Trophoblast cell (in vitro differentiated cells and primary cell): ENCODE results near the gene PLEKHA3.

ENCODE experiments used
- DNase-seq, 2 donors: peaks; one replicate each; pipeline ENCODE4 v3.0.0-alpha.2; 2016
- H2AFZ ChIP-seq: 2 replicates; pipeline ENCODE4 v1.6.1; 2013; ENCODE audit warnings: low read length, moderate library complexity, mild to moderate bottlenecking; ENCODE audit not compliant: insufficient read depth, poor library complexity
- H2AK5ac ChIP-seq: 2 replicates; pipeline ENCODE4 v1.6.1; 2013; ENCODE audit warnings: mild to moderate bottlenecking, low read length
- H2BK120ac ChIP-seq: 2 replicates; pipeline ENCODE4 v1.6.1; 2013; ENCODE audit warnings: low read length, mild to moderate bottlenecking, moderate library complexity; ENCODE audit not compliant: insufficient read depth, poor library complexity
- H2BK12ac ChIP-seq: 2 replicates; pipeline ENCODE4 v1.6.1; 2013; ENCODE audit warnings: mild to moderate bottlenecking, low read length, moderate library complexity
- H2BK5ac ChIP-seq: 2 replicates; pipeline ENCODE4 v1.6.1; 2013; ENCODE audit warnings: low read length, low read depth, moderate library complexity, mild to moderate bottlenecking; ENCODE audit not compliant: poor library complexity
- H3K14ac ChIP-seq: 2 replicates; pipeline ENCODE4 v1.6.1; 2013; ENCODE audit warnings: mild to moderate bottlenecking, low read length
- H3K18ac ChIP-seq: 2 replicates; pipeline ENCODE4 v1.6.1; 2013; ENCODE audit warnings: mild to moderate bottlenecking, low read length
- H3K23ac ChIP-seq: 2 replicates; pipeline ENCODE4 v1.6.1; 2013; ENCODE audit warnings: low read length
- H3K27ac ChIP-seq: 2 replicates; pipeline ENCODE4 v1.5.1; 2013; ENCODE audit warnings: low read depth, mild to moderate bottlenecking, inconsistent platforms, low read length, moderate library complexity
- H3K27me3 ChIP-seq: 2 replicates; pipeline ENCODE4 v1.6.1; 2013; ENCODE audit warnings: inconsistent platforms, mild to moderate bottlenecking, low read length, moderate library complexity; ENCODE audit not compliant: insufficient read depth
- H3K36me3 ChIP-seq, 2 experiments: 1 replicate in 1 of 2; 2 replicates in 1 of 2; pipeline ENCODE4 v1.6.1; 2013; ENCODE audit warnings: low read length in 2 of 2, mild to moderate bottlenecking in 2 of 2, moderate library complexity in 1 of 2; ENCODE audit not compliant: insufficient read depth in 2 of 2, control insufficient read depth in 1 of 2
- H3K4ac ChIP-seq: 2 replicates; pipeline ENCODE4 v1.6.1; 2013; ENCODE audit warnings: low read depth, mild to moderate bottlenecking, low read length, moderate library complexity
- H3K4me1 ChIP-seq, 2 experiments: 1 replicate in 1 of 2; 2 replicates in 1 of 2; pipeline ENCODE4 v1.6.1; 2013; ENCODE audit warnings: low read length in 2 of 2, mild to moderate bottlenecking in 2 of 2, moderate library complexity in 1 of 2; ENCODE audit not compliant: insufficient read depth in 2 of 2, control insufficient read depth in 1 of 2
- H3K4me2 ChIP-seq: 2 replicates; pipeline ENCODE4 v1.6.1; 2013; ENCODE audit warnings: inconsistent platforms, mild to moderate bottlenecking, low read length, moderate library complexity
- H3K4me3 ChIP-seq: 2 replicates; pipeline ENCODE4 v1.5.1; 2013; ENCODE audit warnings: mild to moderate bottlenecking, low read depth, low read length, inconsistent platforms
- H3K79me1 ChIP-seq: one replicate; pipeline ENCODE4 v1.6.1; 2013; ENCODE audit warnings: low read length
- H3K79me2 ChIP-seq: 2 replicates; pipeline ENCODE4 v1.6.1; 2013; ENCODE audit warnings: low read length, mild to moderate bottlenecking; ENCODE audit not compliant: control insufficient read depth, insufficient read depth, poor library complexity
- H3K9ac ChIP-seq: 2 replicates; pipeline ENCODE4 v1.6.1; 2013; ENCODE audit warnings: mild to moderate bottlenecking, low read length
- H3K9me3 ChIP-seq: 2 replicates; pipeline ENCODE4 v1.6.1; 2013; ENCODE audit warnings: low read depth, mild to moderate bottlenecking, control low read depth, inconsistent platforms, low read length; ENCODE audit not compliant: insufficient read depth
- H4K12ac ChIP-seq: 2 replicates; pipeline ENCODE4 v1.6.1; 2013; ENCODE audit warnings: low read depth, mild to moderate bottlenecking, low read length, moderate library complexity
- H4K8ac ChIP-seq: 2 replicates; pipeline ENCODE4 v1.6.1; 2013; ENCODE audit warnings: low read depth, mild to moderate bottlenecking, low read length, moderate library complexity
- H4K91ac ChIP-seq: one replicate; pipeline ENCODE4 v1.6.1; 2013; ENCODE audit warnings: low read depth, mild to moderate bottlenecking, low read length, moderate library complexity
- WGBS: extraction: QIAGEN DNeasy Blood & Tissue Kit; methylation state at CpG from one replicate; pipeline ENCODE4 v1.1.7; 2013; ENCODE audit warnings: missing lambda C conversion rate; ENCODE audit not compliant: insufficient read length, insufficient coverage; ENCODE audit errors: extremely low coverage; 5-methylcytosine and 5-hydroxymethylcytosine counted together

The PLEKHA3 gene

GRCh38 chr2:178452870-178453269 lies 27.4 kb upstream of the PLEKHA3 start:
- WGBS, result no CpG with 5 or more reads among the region's 5 CpGs
- Histone ChIP-seq H2BK120ac (no peak overlapping the region), H3K4me3 (no peak overlapping the region)

GRCh38 chr2:178455947-178456346 lies 24.3 kb upstream of the PLEKHA3 start:
- no peak overlapping the region for H4K91ac ChIP-seq
- H3K18ac ChIP-seq, result no peak overlapping the region
- H2BK12ac ChIP-seq, result no peak overlapping the region
- peaks cover 1% of the 10 kb centered on the region for H3K79me2 ChIP-seq
- H3K14ac ChIP-seq, result no peak overlapping the region
- no peak overlapping the region for H3K23ac ChIP-seq
- no peak overlapping the region for H4K8ac ChIP-seq
- no peak overlapping the region for H3K4me3 ChIP-seq
- no peak overlapping the region for H2BK5ac ChIP-seq
- H3K79me1 ChIP-seq, result peaks cover 6% of the 10 kb centered on the region
- no peak overlapping the region for H3K9ac ChIP-seq
- DNase-seq, result no peak
- H3K9me3 ChIP-seq, result no peaks in the 10 kb centered on the region
- no peak overlapping the region for H2BK120ac ChIP-seq
- no peaks in the 10 kb centered on the region for H3K36me3 ChIP-seq
- H3K4ac ChIP-seq, result no peak overlapping the region
- H3K4me1 ChIP-seq, result peaks cover 3 to 5% of the 10 kb centered on the region in 2 experiments
- H4K12ac ChIP-seq, result no peak overlapping the region
- H3K27ac ChIP-seq, result no peak overlapping the region
- H3K27me3 ChIP-seq, result no peaks in the 10 kb centered on the region
- WGBS, result no CpG with 5 or more reads among the region's 5 CpGs
- no peak overlapping the region for H3K4me2 ChIP-seq
- no peak overlapping the region for H2AK5ac ChIP-seq
- H2AFZ ChIP-seq, result no peak overlapping the region

More at GRCh38 chr2:178452870-178453269, 27.4 kb upstream of the PLEKHA3 start:
- no peak overlapping the region for H3K27ac ChIP-seq
- H4K91ac ChIP-seq, result no peak overlapping the region
- DNase-seq, result no peak
- no peak overlapping the region for H2BK12ac ChIP-seq
- H3K4me1 ChIP-seq, result peaks cover 7 to 11% of the 10 kb centered on the region in 2 experiments
- H4K8ac ChIP-seq, result no peak overlapping the region
- no peak overlapping the region for H3K9ac ChIP-seq
- H3K4me2 ChIP-seq, result no peak overlapping the region
- H3K23ac ChIP-seq, result no peak overlapping the region
- H2BK5ac ChIP-seq, result no peak overlapping the region
- H3K36me3 ChIP-seq, result peaks cover 2 to 10% of the 10 kb centered on the region in 2 experiments
- H3K9me3 ChIP-seq, result no peaks in the 10 kb centered on the region
- no peak overlapping the region for H3K4ac ChIP-seq
- no peak overlapping the region for H4K12ac ChIP-seq
- peaks cover 6% of the 10 kb centered on the region for H3K79me2 ChIP-seq
- peaks cover 11% of the 10 kb centered on the region for H3K79me1 ChIP-seq
- H3K14ac ChIP-seq, result no peak overlapping the region
- H2AK5ac ChIP-seq, result no peak overlapping the region
- H3K27me3 ChIP-seq, result no peaks in the 10 kb centered on the region
- no peak overlapping the region for H3K18ac ChIP-seq
- H2AFZ ChIP-seq, result no peak overlapping the region

GRCh38 chr2:178457390-178457886 lies 22.8 kb upstream of the PLEKHA3 start:
- no peaks in the 10 kb centered on the region for H3K79me1 ChIP-seq
- no peak overlapping the region for H4K91ac ChIP-seq
- no CpG with 5 or more reads among the region's 11 CpGs for WGBS
- no peak overlapping the region for H3K4me2 ChIP-seq
- H3K79me2 ChIP-seq, result no peaks in the 10 kb centered on the region
- no peak overlapping the region for H3K9ac ChIP-seq
- H3K14ac ChIP-seq, result no peak overlapping the region
- no peaks in the 10 kb centered on the region for H3K36me3 ChIP-seq
- no peak for DNase-seq
- H2BK5ac ChIP-seq, result no peak overlapping the region
- H3K23ac ChIP-seq, result no peak overlapping the region
- no peak overlapping the region for H3K27ac ChIP-seq
- no peaks in the 10 kb centered on the region for H3K9me3 ChIP-seq
- H3K4me1 ChIP-seq, result no peaks in the 10 kb centered on the region
- H3K4ac ChIP-seq, result no peak overlapping the region
- no peak overlapping the region for H4K8ac ChIP-seq
- no peak overlapping the region for H2AFZ ChIP-seq
- H3K4me3 ChIP-seq, result no peak overlapping the region
- no peak overlapping the region for H2BK12ac ChIP-seq
- H4K12ac ChIP-seq, result no peak overlapping the region
- H2AK5ac ChIP-seq, result no peak overlapping the region
- H3K18ac ChIP-seq, result no peak overlapping the region
- H2BK120ac ChIP-seq, result no peak overlapping the region
- no peaks in the 10 kb centered on the region for H3K27me3 ChIP-seq

GRCh38 chr2:178469219-178469849 lies 10.9 kb upstream of the PLEKHA3 start:
- no peak overlapping the region for H3K9ac ChIP-seq
- H4K8ac ChIP-seq, result no peak overlapping the region
- no peaks in the 10 kb centered on the region for H3K79me2 ChIP-seq
- no peaks in the 10 kb centered on the region for H3K79me1 ChIP-seq
- no peak overlapping the region for H3K27ac ChIP-seq
- no peak overlapping the region for H3K23ac ChIP-seq
- no peaks in the 10 kb centered on the region for H3K9me3 ChIP-seq
- H3K4ac ChIP-seq, result no peak overlapping the region
- H2BK120ac ChIP-seq, result no peak overlapping the region
- no peaks in the 10 kb centered on the region for H3K4me1 ChIP-seq
- DNase-seq, result no peak
- H3K4me2 ChIP-seq, result no peak overlapping the region
- H4K91ac ChIP-seq, result no peak overlapping the region
- H2BK5ac ChIP-seq, result no peak overlapping the region
- WGBS, result no CpG with 5 or more reads among the region's 7 CpGs
- no peak overlapping the region for H3K18ac ChIP-seq
- H3K36me3 ChIP-seq, result peaks cover 0 to under 1% of the 10 kb centered on the region in 2 experiments
- no peaks in the 10 kb centered on the region for H3K27me3 ChIP-seq
- H4K12ac ChIP-seq, result no peak overlapping the region
- no peak overlapping the region for H2AFZ ChIP-seq
- no peak overlapping the region for H2BK12ac ChIP-seq
- H3K14ac ChIP-seq, result no peak overlapping the region
- no peak overlapping the region for H2AK5ac ChIP-seq
- H3K4me3 ChIP-seq, result no peak overlapping the region
